Right lobe of liver (tissue), 6 donors: ENCODE measurements around the gene NEDD4L. TPM values are rescaled to one million over a fixed set of nuclear protein-coding genes. Genes with fewer than 3 reads are reported as not detected.
A peak's percentile ranks its signal among the peaks of the same experiment; 100 is the strongest.

Source experiments
- ATAC-seq, 4 donors: fragments of 200-7000 bp; cut with Tn5 transposase; one replicate each; pipeline ENCODE4 v1.9.1; 2020; ENCODE audit warnings: mild to moderate bottlenecking in 4 of 4, moderate library complexity in 4 of 4
- DNase-seq, 3 donors: peaks; one replicate each; pipeline ENCODE4 v3.0.0-alpha.2; 2020
- H3K27ac ChIP-seq, 3 donors: fragments of 200-600 bp; one replicate each; pipeline ENCODE4 v1.8.0; 2022
- H3K27me3 ChIP-seq, 2 donors: fragments of 200-600 bp; one replicate each; pipeline ENCODE4 v1.8.0; 2022
- H3K36me3 ChIP-seq, 4 donors: fragments of 200-600 bp; sonication (generic) in 1 of 4; one replicate each; pipeline versions ENCODE4 v1.5.1 to v1.8.0; 2017 to 2022; ENCODE audit warnings: control low read depth in 1 of 4
- H3K4me1 ChIP-seq, 4 donors: fragments of 200-600 bp; sonication (generic) in 1 of 4; one replicate each; pipeline versions ENCODE4 v1.5.1 to v1.8.0; 2017 to 2022; ENCODE audit warnings: control low read depth in 1 of 4
- H3K4me3 ChIP-seq, 3 donors: fragments of 200-600 bp; one replicate each; pipeline ENCODE4 v1.8.0; 2022
- H3K9me3 ChIP-seq, 4 donors: fragments of 200-600 bp; sonication (generic) in 1 of 4; one replicate each; pipeline versions ENCODE4 v1.5.1 to v1.8.0; 2017 to 2022; ENCODE audit warnings: control low read depth in 1 of 4
- CTCF ChIP-seq, 4 donors: fragments of 200-600 bp in 3 of 4; fragments of 450-650 bp in 1 of 4; IDR thresholded peaks; one replicate each; pipeline versions ENCODE4 v1.5.1 to v1.8.0; 2016 to 2022; ENCODE audit warnings: antibody characterized with exemption in 4 of 4, mild to moderate bottlenecking in 2 of 4
- POLR2A ChIP-seq: fragments of 450-650 bp; IDR thresholded peaks from one replicate; pipeline ENCODE4 v1.6.1; 2017; ENCODE audit warnings: antibody characterized with exemption, mild to moderate bottlenecking
- WGBS: methylation state at CpG from one replicate; pipeline ENCODE4 v1.1.6; 2018; ENCODE audit warnings: low coverage, low lambda C conversion rate; ENCODE audit not compliant: insufficient coverage; ENCODE audit errors: missing lambda C conversion rate; 5-methylcytosine and 5-hydroxymethylcytosine counted together
- intact Hi-C, 2 donors: fragments of 100-400 bp; cut with DNase I; formaldehyde crosslinking; loops; one replicate each; pipeline versions ENCODE4 v1.11.2 to v1.14.1; 2022
- total RNA-seq, 6 experiments: library from RNA; depleted of rRNA in 2 of 6; stranded (reverse); fragments of >200 nt in 2 of 6; fragmentation: NEBNext Ultra II Directional in 3 of 6; extraction: Animal tissue kit (Norgen Biotek cat#: 25700) in 3 of 6; gene quantifications; one replicate each; pipeline versions ENCODE4 v1.1.0 to v1.2.4, GENCODE V29; 2016 to 2023
- donor health status: DM: no; HTN: yes; CAD: no.
- donor health status: DM: no; HTN: no; CAD: no.
- donor health status: DM: no; HTN: no; CAD: no.
- donor health status: DM: no; HTN: yes; CAD: no.
- donor health status: DM: no; HTN: yes; CAD: no.

Gene NEDD4L
- total RNA-seq, 6 experiments from 2014 or later, result 21.5 to 41.0 (median 33.2) TPM

- ATAC-seq (peak; percentile 52 to 71 (median 62)), DNase-seq (peak in 1 of 3 donors; percentile 68)
Measured at GRCh38 chr18:58407263-58407648, 363.2 kb downstream of the NEDD4L start.

GRCh38 chr18:58407649-58408407 lies 363.8 kb downstream of the NEDD4L start:
- Histone ChIP-seq H3K27ac (peak overlapping the region; percentile 78 to 99 (median 79)), H3K4me3 (peak overlapping the region in 2 of 3 donors; percentile 42 to 49), H3K27me3 (no peaks in the 10 kb centered on the region), H3K36me3 (no peaks in the 10 kb centered on the region), H3K4me1 (peaks cover 0 to 86% (median 24%) of the 10 kb centered on the region in 4 donors), H3K9me3 (no peaks in the 10 kb centered on the region)
- intact Hi-C loops, result no loop called here
- ATAC-seq (peak; percentile 54 to 81 (median 65)), DNase-seq (peak; percentile 79 to 93 (median 89))
- 18% methylated on average over 6 of the region's 6 CpGs for whole genome bisulfite sequencing
- no peak for TF ChIP-seq CTCF (IDR thresholded peaks at IDR 0.05)
- TF ChIP-seq POLR2A, result no peak

More at GRCh38 chr18:58407263-58407648, 363.2 kb downstream of the NEDD4L start:
- Histone ChIP-seq H3K36me3 (no peaks in the 10 kb centered on the region), H3K4me1 (peaks cover 0 to 86% (median 24%) of the 10 kb centered on the region in 4 donors), H3K9me3 (no peaks in the 10 kb centered on the region), H3K4me3 (peak overlapping the region in 2 of 3 donors; percentile 29 to 49), H3K27me3 (no peaks in the 10 kb centered on the region), H3K27ac (peak overlapping the region; percentile 78 to 99 (median 79))
- WGBS, result 8% methylated on average over 7 of the region's 7 CpGs
- TF ChIP-seq POLR2A (peak; percentile 67), CTCF (IDR thresholded peaks at IDR 0.05) (no peak)
- intact Hi-C loops, result no loop called here

- no peaks in the 10 kb centered on the region for H3K27me3 ChIP-seq
- ATAC-seq, result peak; percentile 24 to 47 (median 34)
- H3K27ac ChIP-seq, result peak overlapping the region; percentile 14 to 99 (median 78)
- TF ChIP-seq POLR2A (peak; percentile 81), CTCF (IDR thresholded peaks at IDR 0.05) (no peak)
- intact Hi-C loops, result no loop called here
- H3K36me3 ChIP-seq, result no peaks in the 10 kb centered on the region
- H3K4me3 ChIP-seq, result peak overlapping the region in 2 of 3 donors; percentile 42 to 49
- WGBS, result 24% methylated on average over 4 of the region's 4 CpGs
- no peak for DNase-seq
- H3K9me3 ChIP-seq, result no peaks in the 10 kb centered on the region
- peaks cover 0 to 85% (median 26%) of the 10 kb centered on the region in 4 donors for H3K4me1 ChIP-seq
Measured at GRCh38 chr18:58408665-58409064, 364.6 kb downstream of the NEDD4L start.

GRCh38 chr18:58409802-58410445 lies 365.9 kb downstream of the NEDD4L start:
- DNase-seq (no peak), ATAC-seq (no peak)
- Histone ChIP-seq H3K4me3 (no peak overlapping the region), H3K36me3 (no peaks in the 10 kb centered on the region), H3K4me1 (peaks cover 0 to 83% (median 27%) of the 10 kb centered on the region in 4 donors), H3K9me3 (no peaks in the 10 kb centered on the region), H3K27ac (peak overlapping the region; percentile 14 to 99 (median 78)), H3K27me3 (no peaks in the 10 kb centered on the region)
- intact Hi-C loops, result loop anchor here in 1 of 2 donors (5.0 kb wide), 1 partner anchor 37 kb away; no protein-coding TSS in a partner anchor
- 79% methylated on average over 5 of the region's 5 CpGs for WGBS
- TF ChIP-seq CTCF (IDR thresholded peaks at IDR 0.05), result no peak
- no peak for TF ChIP-seq POLR2A
